HL-60 (cell line): ENCODE data around the gene CBLC.
A peak's percentile ranks its signal among the peaks of the same experiment; 100 is the strongest.

ENCODE experiments used
- DNase-seq, 2 experiments: peaks; one replicate each; pipeline ENCODE4 v3.0.0-alpha.2; 2010 to 2020; ENCODE audit warnings: low read depth in 1 of 2, low spot score in 1 of 2
- H3K27ac ChIP-seq: fragments of 250-450 bp; sonication (Bioruptor Pico); replicated peaks from 2 replicates; pipeline ENCODE4 v1.5.1; 2020; ENCODE audit warnings: mild to moderate bottlenecking, moderate library complexity
- H3K27me3 ChIP-seq: fragments of 250-450 bp; sonication (Bioruptor Pico); 2 replicates; pipeline ENCODE4 v1.5.1; 2021; ENCODE audit warnings: mild to moderate bottlenecking, moderate library complexity; ENCODE audit not compliant: insufficient read depth, poor library complexity, severe bottlenecking
- H3K4me3 ChIP-seq: replicated peaks from 2 replicates; pipeline ENCODE4 v1.5.1; 2011; ENCODE audit warnings: mild to moderate bottlenecking, control low read depth, low read length; ENCODE audit not compliant: insufficient read depth
- GABPA ChIP-seq: IDR thresholded peaks from 2 replicates; pipeline ENCODE4 v1.6.1; 2012; ENCODE audit warnings: low read depth
- POLR2AphosphoS5 ChIP-seq: IDR thresholded peaks from 2 replicates; pipeline ENCODE4 v1.6.1; 2012; ENCODE audit warnings: low read depth
- SPI1 ChIP-seq: IDR thresholded peaks from 2 replicates; pipeline ENCODE4 v1.6.1; 2012; ENCODE audit warnings: low read depth, mild to moderate bottlenecking, borderline replicate concordance
- TF ChIP-seq, protein P1 (sequence below): IDR thresholded peaks from 2 replicates; pipeline ENCODE4 v1.6.1; 2012; ENCODE audit warnings: low read depth; ENCODE audit not compliant: insufficient replicate concordance
- TF ChIP-seq, protein P2 (sequence below): IDR thresholded peaks from one replicate; pipeline ENCODE4 v1.5.1; 2011; ENCODE audit warnings: low read length, control low read depth, inconsistent platforms; ENCODE audit not compliant: insufficient read depth

CBLC gene

DNA sequence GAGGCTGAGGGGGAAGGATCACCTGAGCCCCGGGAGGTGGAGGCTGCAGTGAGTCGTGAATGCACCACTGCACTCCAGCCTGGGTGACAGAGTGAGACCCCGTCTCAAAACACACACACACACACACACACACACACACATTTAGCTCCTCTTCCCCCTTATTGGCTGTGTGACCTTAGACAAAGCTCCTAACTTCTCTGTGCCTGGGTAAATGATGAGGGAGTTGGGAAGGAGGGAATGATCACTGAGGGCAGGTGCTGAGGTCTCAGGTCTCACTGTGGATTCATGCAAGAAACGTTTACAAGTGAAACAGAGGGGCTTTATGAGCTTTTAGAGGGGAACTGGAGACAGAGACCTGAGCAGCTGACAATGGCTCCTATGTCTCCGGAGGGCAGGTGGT is 46.1 kb upstream of the CBLC start:
- Histone ChIP-seq H3K4me3 (no peak overlapping the region), H3K27me3 (no peaks in the 10 kb centered on the region), H3K27ac (no peak overlapping the region)
- DNase-seq = no peak
- TF ChIP-seq, protein P1, sequence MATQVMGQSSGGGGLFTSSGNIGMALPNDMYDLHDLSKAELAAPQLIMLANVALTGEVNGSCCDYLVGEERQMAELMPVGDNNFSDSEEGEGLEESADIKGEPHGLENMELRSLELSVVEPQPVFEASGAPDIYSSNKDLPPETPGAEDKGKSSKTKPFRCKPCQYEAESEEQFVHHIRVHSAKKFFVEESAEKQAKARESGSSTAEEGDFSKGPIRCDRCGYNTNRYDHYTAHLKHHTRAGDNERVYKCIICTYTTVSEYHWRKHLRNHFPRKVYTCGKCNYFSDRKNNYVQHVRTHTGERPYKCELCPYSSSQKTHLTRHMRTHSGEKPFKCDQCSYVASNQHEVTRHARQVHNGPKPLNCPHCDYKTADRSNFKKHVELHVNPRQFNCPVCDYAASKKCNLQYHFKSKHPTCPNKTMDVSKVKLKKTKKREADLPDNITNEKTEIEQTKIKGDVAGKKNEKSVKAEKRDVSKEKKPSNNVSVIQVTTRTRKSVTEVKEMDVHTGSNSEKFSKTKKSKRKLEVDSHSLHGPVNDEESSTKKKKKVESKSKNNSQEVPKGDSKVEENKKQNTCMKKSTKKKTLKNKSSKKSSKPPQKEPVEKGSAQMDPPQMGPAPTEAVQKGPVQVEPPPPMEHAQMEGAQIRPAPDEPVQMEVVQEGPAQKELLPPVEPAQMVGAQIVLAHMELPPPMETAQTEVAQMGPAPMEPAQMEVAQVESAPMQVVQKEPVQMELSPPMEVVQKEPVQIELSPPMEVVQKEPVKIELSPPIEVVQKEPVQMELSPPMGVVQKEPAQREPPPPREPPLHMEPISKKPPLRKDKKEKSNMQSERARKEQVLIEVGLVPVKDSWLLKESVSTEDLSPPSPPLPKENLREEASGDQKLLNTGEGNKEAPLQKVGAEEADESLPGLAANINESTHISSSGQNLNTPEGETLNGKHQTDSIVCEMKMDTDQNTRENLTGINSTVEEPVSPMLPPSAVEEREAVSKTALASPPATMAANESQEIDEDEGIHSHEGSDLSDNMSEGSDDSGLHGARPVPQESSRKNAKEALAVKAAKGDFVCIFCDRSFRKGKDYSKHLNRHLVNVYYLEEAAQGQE = no peak
- TF ChIP-seq, protein P2, sequence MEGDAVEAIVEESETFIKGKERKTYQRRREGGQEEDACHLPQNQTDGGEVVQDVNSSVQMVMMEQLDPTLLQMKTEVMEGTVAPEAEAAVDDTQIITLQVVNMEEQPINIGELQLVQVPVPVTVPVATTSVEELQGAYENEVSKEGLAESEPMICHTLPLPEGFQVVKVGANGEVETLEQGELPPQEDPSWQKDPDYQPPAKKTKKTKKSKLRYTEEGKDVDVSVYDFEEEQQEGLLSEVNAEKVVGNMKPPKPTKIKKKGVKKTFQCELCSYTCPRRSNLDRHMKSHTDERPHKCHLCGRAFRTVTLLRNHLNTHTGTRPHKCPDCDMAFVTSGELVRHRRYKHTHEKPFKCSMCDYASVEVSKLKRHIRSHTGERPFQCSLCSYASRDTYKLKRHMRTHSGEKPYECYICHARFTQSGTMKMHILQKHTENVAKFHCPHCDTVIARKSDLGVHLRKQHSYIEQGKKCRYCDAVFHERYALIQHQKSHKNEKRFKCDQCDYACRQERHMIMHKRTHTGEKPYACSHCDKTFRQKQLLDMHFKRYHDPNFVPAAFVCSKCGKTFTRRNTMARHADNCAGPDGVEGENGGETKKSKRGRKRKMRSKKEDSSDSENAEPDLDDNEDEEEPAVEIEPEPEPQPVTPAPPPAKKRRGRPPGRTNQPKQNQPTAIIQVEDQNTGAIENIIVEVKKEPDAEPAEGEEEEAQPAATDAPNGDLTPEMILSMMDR = no peak
- TF ChIP-seq GABPA = no peak
- no peak for TF ChIP-seq SPI1
- no peak for TF ChIP-seq POLR2AphosphoS5

DNA sequence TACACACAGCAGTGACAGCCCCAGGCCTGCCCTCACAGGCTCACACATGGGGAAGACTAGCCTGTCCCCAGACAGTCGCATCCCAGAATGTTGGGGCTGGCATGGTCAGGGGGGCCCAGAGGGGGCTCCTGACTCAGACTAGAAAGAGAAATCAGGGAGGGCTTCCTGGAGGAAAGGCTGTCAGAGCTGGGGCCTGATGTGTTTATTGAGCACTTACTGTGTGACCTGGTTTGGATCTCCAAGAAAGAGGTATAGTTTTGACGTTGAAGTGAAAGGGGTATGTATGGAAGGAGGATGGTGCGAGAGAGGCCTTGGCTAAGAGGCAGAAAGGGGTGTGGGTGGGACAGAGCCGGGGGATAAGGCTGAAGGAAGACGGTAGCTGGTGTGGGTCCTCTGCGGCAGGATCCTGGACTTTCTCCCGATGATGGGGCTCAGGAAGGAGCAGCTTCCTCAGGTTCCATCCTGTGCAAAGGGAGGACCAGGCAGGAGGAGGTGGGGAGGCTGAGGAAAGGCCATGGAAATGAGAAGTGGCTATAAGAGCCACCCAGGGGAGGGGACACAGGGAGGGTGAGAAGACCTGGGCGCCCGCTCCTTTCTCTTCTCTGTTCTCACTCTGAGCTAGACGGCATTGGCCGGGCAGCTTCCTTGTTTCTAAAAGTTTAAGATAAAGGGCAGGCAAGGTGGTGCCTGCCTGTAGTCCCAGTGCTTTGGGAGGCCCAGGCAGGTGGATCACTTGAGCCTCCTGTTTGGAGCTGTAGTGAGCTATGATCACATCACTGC is 45.3 kb upstream of the CBLC start:
- Histone ChIP-seq H3K27ac (no peak overlapping the region), H3K27me3 (no peaks in the 10 kb centered on the region), H3K4me3 (no peak overlapping the region)
- peak in 1 of 2 experiments; percentile 71 for DNase-seq
- TF ChIP-seq GABPA = no peak
- TF ChIP-seq POLR2AphosphoS5 = no peak
- TF ChIP-seq, protein P2 = no peak
- TF ChIP-seq SPI1 = peak; percentile 18; the same call in 1 of the 2 replicates
- TF ChIP-seq, protein P1 = no peak

DNA sequence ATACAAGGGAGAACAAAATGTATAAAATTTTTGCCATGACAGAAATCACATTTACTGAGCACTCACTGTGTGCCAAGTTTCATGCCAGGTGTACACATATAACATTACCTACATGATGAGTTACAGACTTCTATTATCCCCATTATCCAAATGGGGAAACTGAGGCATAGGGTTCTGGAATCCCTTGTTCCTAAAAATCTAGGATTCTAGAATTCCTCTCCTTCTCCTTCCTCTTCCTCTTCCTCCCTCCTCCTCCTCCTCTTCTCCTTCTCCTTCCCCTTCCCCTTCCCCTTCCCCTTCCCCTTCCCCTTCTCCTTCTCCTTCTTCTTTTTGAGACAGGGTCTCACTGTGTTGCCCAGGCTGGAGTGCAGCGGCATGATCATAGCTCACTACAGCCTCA is 43.3 kb upstream of the CBLC start:
- Histone ChIP-seq H3K27me3 (no peaks in the 10 kb centered on the region), H3K4me3 (no peak overlapping the region), H3K27ac (no peak overlapping the region)
- TF ChIP-seq, protein P2 = no peak
- no peak for TF ChIP-seq GABPA
- TF ChIP-seq SPI1 = no peak
- no peak for TF ChIP-seq POLR2AphosphoS5
- TF ChIP-seq, protein P1 = no peak
- DNase-seq = no peak
